ENCODE results near the gene RASL12.

- TF ChIP-seq CTCF (IDR thresholded peaks at IDR 0.05) (peak; percentile 45 to 61 (median 55)), POLR2A (IDR thresholded peaks at IDR 0.05) (no peak)
Observed at GRCh38 chr15:65032801-65033537, 34.8 kb downstream of the RASL12 start.
